Right cardiac atrium (tissue), 5 donors: Measurements from ENCODE around the gene ADGRD1. TPM values are rescaled to one million over a fixed set of nuclear protein-coding genes. Genes with fewer than 3 reads are reported as not detected.
A peak's percentile ranks its signal among the peaks of the same experiment; 100 is the strongest.

Experiments used
- ATAC-seq, 2 donors: fragments of 200-7000 bp; cut with Tn5 transposase; one replicate each; pipeline versions ENCODE4 v1.8.0 to v1.9.1; 2020; ENCODE audit warnings: moderate library complexity in 2 of 2, mild to moderate bottlenecking in 1 of 2
- DNase-seq, 3 donors: peaks; one replicate each; pipeline ENCODE4 v3.0.0-alpha.2; 2020
- H3K27ac ChIP-seq: one replicate; pipeline ENCODE4 v1.5.1; 2013; ENCODE audit warnings: mild to moderate bottlenecking, low read length, control low read depth, moderate library complexity
- H3K27me3 ChIP-seq: one replicate; pipeline ENCODE4 v1.6.1; 2013; ENCODE audit not compliant: control insufficient read depth, insufficient read depth
- H3K4me1 ChIP-seq: one replicate; pipeline ENCODE4 v1.6.1; 2013; ENCODE audit warnings: low read length; ENCODE audit not compliant: control insufficient read depth, insufficient read depth
- H3K4me3 ChIP-seq: one replicate; pipeline ENCODE4 v1.5.1; 2013; ENCODE audit warnings: low read length, control low read depth
- H3K9me3 ChIP-seq: one replicate; pipeline ENCODE4 v1.6.1; 2013; ENCODE audit warnings: low read length; ENCODE audit not compliant: control insufficient read depth
- WGBS: extraction: QIAGEN DNeasy Blood & Tissue Kit; methylation state at CpG from one replicate; pipeline ENCODE4 v1.1.7; 2013; 5-methylcytosine and 5-hydroxymethylcytosine counted together
- intact Hi-C, 4 donors: fragments of 100-400 bp; cut with DNase I; formaldehyde crosslinking; loops; one replicate each; pipeline versions ENCODE4 v1.11.0 to v1.14.0; 2022 to 2023
- polyA plus RNA-seq: library from polyadenylated mRNA; stranded (reverse); fragments of 200-250 nt; gene quantifications from one replicate; pipeline ENCODE4 v1.2.3, GENCODE V29; 2013
- total RNA-seq, 4 donors: library from RNA; stranded (reverse); fragmentation: NEBNext Ultra II Directional; extraction: Animal tissue kit (Norgen Biotek cat#: 25700); gene quantifications; one replicate each; pipeline ENCODE4 v1.2.1, GENCODE V29; 2021
- donor health status: healthy with polysubstance abuse.
- donor health status: DM: no; HTN: yes; CAD: no.
- donor health status: DM: no; HTN: no; CAD: no.
- donor health status: DM: no; HTN: yes; CAD: no; lungs with severe emphysema.
- donor health status: DM: yes; HTN: yes; CAD: no.

The ADGRD1 gene
- total and polyA plus RNA-seq, 5 donors, result 50.0 to 386 (median 234) TPM

DNA sequence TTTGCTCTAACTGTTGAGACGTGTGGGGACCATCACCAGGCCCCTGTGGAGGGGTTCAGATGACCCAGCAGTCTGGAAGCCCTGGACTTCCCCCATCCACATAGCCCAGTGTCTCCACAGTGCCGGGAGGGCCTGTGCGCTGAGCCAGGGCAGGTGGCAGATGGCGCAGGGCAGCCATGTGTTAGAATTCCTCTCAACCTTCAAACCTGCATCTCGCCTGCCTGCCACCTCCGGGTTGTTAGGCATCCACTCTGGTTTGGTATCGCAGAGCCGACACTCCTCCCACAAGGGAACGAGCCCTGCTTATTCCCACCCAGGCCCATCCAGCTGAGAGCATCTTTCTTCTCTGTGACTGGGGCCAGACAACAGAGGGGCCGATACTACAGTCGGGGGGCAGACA lies 84.5 kb downstream of the ADGRD1 start:
- no peak overlapping the region for H3K27ac ChIP-seq
- H3K27me3 ChIP-seq, result no peaks in the 10 kb centered on the region
- 93% methylated on average over 11 of the region's 11 CpGs for WGBS
- H3K4me3 ChIP-seq, result no peak overlapping the region
- intact Hi-C loops, result no loop called here
- DNase-seq, result peak in 2 of 3 donors; percentile 31 to 32
- no peaks in the 10 kb centered on the region for H3K9me3 ChIP-seq
- H3K4me1 ChIP-seq, result no peaks in the 10 kb centered on the region
- ATAC-seq, result no peak

DNA sequence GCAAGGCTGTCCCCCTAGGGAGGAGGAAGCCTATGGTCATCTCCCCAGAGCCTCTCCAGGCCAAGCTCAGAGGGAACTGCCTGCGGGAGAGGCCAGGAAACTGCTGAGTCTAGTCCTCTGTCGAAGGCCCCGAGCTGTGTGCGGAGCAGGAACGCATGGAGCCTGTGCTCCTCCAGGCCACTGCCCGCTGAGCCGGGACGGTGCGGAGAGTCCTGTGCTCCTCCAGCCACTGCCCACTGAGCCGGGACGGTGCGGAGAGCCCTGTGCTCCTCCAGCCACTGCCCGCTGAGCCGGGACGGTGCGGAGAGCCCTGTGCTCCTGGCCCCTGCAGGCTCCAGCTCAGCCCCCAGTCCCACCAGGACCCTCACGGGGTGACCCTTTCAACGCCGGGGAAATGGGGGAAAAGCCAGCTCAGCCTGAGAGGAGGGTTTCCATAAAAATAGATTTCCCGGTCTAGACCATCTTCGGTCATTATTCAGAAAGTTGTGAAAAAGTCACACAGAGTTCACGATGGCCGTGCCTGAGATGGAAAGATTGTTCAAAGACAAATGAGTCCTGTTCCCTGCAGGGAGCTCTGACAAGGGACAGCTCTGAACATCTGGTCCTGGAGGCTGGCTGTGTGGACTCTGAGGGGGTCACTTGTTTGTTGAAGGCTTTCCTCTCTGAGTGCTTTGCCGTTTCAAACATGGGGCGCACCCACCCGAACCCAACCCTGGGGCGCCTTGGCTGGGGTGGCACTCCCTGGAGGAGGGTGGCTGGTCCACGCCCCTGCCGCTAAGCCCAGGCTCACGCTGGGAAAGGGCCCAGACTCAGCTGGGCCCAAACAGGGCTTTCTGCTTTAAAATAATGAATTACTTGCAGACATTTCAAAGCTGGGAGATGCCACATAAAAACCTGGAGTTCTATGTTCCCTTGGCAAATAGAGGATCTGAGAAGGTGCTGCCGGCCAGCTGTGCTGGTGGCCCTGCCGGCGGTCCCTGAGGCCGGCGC lies 85.5 kb downstream of the ADGRD1 start:
- Histone ChIP-seq H3K4me1 (no peaks in the 10 kb centered on the region), H3K27me3 (no peaks in the 10 kb centered on the region), H3K27ac (no peak overlapping the region), H3K9me3 (no peaks in the 10 kb centered on the region), H3K4me3 (no peak overlapping the region)
- no peak for ATAC-seq
- DNase-seq, result peak in 2 of 3 donors; percentile 41 to 50
- intact Hi-C loops, result no loop called here
- 82% methylated on average over 35 of the region's 35 CpGs for WGBS

GRCh38 chr12:131040491-131040890 lies 86.8 kb downstream of the ADGRD1 start:
- intact Hi-C loops, result no loop called here
- ATAC-seq, result no peak
- 81% methylated on average over 11 of the region's 11 CpGs for WGBS

GRCh38 chr12:131041216-131041967 lies 87.7 kb downstream of the ADGRD1 start:
- peak in 2 of 3 donors; percentile 28 to 40 for DNase-seq
- ATAC-seq, result no peak
- Histone ChIP-seq H3K27ac (no peak overlapping the region), H3K27me3 (no peaks in the 10 kb centered on the region), H3K9me3 (no peaks in the 10 kb centered on the region), H3K4me1 (no peaks in the 10 kb centered on the region), H3K4me3 (no peak overlapping the region)
- 82% methylated on average over 20 of the region's 20 CpGs for WGBS
- intact Hi-C loops, result no loop called here

More at GRCh38 chr12:131040491-131040890, 86.8 kb downstream of the ADGRD1 start:
- H3K9me3 ChIP-seq, result no peaks in the 10 kb centered on the region
- peak in 1 of 3 donors; percentile 30 for DNase-seq
- H3K27ac ChIP-seq, result no peak overlapping the region
- no peaks in the 10 kb centered on the region for H3K4me1 ChIP-seq
- no peak overlapping the region for H3K4me3 ChIP-seq
- no peaks in the 10 kb centered on the region for H3K27me3 ChIP-seq

DNA sequence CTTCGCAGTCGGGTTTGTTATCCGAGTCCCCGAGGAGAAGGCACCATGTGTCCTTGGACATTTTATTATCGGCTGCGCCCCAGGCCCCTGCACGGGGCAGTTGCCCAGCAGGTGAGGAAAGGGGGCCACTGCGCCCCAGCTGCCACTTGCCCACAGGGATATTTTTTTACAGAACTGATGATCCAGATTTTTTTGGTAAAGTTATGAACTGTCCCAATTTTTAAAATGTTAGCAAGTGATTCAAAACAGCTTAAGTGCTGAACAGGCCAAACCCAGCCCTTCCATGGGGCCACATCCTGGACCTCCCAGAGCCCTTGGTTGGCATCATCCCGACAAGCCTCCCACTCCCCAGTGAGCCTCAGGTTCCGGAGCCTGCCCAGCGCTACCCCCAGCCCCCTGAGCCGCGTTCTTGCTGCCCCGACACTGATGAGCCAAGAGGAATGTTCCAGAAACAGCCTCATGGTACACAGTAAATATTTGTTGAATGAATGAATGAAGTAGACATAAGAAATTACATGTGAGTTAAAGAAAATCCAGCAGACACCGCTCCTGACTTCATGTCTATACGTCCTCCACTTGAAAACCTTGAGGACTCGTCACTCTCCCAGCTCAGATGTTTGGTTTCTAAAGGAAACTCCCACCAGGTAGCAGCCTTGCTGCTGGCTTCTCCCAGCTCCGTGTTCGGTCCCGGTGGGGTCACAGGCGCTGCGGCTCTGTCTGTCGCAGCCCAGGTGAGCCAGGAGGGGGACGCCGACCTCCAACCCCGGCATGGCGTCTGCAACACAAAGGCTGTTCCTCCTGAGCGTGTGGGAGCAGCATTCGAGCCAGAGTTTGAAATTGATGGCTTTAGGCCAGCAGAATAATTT lies 88.5 kb downstream of the ADGRD1 start:
- ATAC-seq (no peak), DNase-seq (peak in 2 of 3 donors; percentile 40 to 50)
- Histone ChIP-seq H3K4me3 (no peak overlapping the region), H3K27ac (no peak overlapping the region), H3K9me3 (no peaks in the 10 kb centered on the region), H3K27me3 (no peaks in the 10 kb centered on the region), H3K4me1 (no peaks in the 10 kb centered on the region)
- WGBS, result 76% methylated on average over 29 of the region's 29 CpGs
- intact Hi-C loops, result no loop called here

DNA sequence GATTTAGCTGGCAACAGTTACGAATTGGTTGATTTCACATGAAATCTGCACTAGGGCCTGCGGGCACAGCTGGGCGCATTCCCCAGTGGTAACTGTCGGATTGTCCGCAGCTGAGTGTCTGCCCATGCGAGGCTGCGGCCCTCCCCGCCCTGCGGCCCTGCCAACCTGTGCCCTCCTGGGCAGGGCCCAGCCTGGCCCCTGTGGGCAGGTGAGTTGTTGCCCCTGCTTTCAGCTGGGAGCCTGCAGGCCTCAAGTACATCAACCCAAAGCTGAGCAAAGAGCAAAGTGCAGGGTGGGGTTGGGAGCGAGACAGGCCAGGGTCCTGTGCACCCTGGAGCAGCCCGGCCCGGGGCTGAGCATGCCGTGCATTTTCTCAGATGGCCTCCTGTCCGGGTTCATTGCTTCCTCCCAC lies 89.1 kb downstream of the ADGRD1 start:
- H3K4me3 ChIP-seq, result no peak overlapping the region
- H3K9me3 ChIP-seq, result no peaks in the 10 kb centered on the region
- 84% methylated on average over 14 of the region's 14 CpGs for WGBS
- peak in 2 of 3 donors; percentile 38 to 50 for DNase-seq
- intact Hi-C loops, result no loop called here
- no peak overlapping the region for H3K27ac ChIP-seq
- peaks cover 2% of the 10 kb centered on the region for H3K4me1 ChIP-seq
- H3K27me3 ChIP-seq, result no peaks in the 10 kb centered on the region
- no peak for ATAC-seq

DNA sequence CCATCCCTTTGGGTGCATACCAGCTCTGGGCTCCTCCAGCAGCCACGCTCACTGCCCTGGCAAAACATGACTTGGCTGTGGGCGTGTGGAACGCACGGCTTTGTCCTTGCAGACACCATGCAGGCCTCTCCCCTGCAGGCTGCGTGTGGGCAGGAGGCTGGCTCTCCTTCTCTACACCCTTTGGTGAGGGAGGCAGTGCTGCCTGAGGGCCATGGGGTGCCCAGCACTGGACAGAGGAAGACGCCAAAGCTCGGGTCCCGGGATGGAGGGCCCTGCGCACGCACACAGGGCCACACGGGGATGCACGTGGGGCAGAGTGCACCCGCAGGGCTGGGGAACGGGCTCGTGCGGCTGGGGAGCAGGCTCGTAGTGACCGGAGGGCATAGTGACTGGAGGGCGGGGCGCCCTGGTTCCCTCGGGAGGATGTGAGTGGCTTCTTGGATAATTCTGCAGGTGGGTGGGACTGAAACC lies 89.7 kb downstream of the ADGRD1 start:
- H3K4me1 ChIP-seq, result peaks cover 6% of the 10 kb centered on the region
- no peaks in the 10 kb centered on the region for H3K9me3 ChIP-seq
- H3K27me3 ChIP-seq, result no peaks in the 10 kb centered on the region
- intact Hi-C loops, result no loop called here
- ATAC-seq, result no peak
- 86% methylated on average over 21 of the region's 21 CpGs for WGBS
- DNase-seq, result peak in 2 of 3 donors; percentile 30 to 35
- H3K27ac ChIP-seq, result no peak overlapping the region
- H3K4me3 ChIP-seq, result no peak overlapping the region

- intact Hi-C loops, result no loop called here
- peaks cover 8% of the 10 kb centered on the region for H3K4me1 ChIP-seq
- 90% methylated on average over 15 of the region's 15 CpGs for WGBS
These were observed 90.4 kb downstream of the ADGRD1 start for GRCh38 chr12:131044136-131044535.

DNA sequence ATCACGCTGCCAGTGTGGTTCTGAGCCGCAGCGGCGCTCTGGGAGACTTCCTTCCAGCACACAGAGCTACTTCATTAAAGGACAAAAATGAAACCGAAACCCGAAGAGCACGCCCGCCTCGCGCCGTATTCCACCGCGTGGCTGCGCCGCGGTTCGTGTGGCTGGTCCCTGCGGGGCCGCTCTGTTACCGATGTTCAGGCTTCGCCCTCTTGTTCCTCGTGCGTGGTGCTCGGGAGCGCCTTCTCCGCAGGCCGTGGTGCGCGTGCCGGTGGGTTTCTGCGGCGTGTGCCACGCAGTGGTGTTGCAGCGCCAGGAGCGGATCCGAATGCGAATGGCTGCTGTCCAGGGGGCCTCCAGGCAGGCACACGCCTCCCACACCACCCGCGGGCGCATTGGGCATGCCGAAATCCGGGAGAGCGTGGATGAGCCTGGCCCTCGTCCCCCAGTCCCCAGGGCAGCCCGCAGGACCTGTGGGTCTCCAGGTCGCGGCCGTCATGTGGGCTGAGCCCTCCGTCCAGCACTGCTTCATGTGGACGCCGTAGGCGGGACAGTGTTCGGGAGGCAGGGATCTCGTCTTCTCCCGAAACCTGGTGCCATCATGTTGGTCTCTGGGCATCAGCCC lies 91.2 kb downstream of the ADGRD1 start:
- no peak overlapping the region for H3K4me3 ChIP-seq
- DNase-seq (peak in 2 of 3 donors; percentile 33 to 42), ATAC-seq (no peak)
- peaks cover 14% of the 10 kb centered on the region for H3K4me1 ChIP-seq
- no peaks in the 10 kb centered on the region for H3K27me3 ChIP-seq
- no peaks in the 10 kb centered on the region for H3K9me3 ChIP-seq
- WGBS, result 96% methylated on average over 56 of the region's 56 CpGs
- intact Hi-C loops, result no loop called here
- H3K27ac ChIP-seq, result no peak overlapping the region

More at GRCh38 chr12:131044136-131044535, 90.4 kb downstream of the ADGRD1 start:
- no peak overlapping the region for H3K4me3 ChIP-seq
- no peaks in the 10 kb centered on the region for H3K27me3 ChIP-seq
- no peak overlapping the region for H3K27ac ChIP-seq
- ATAC-seq (no peak), DNase-seq (peak in 2 of 3 donors; percentile 38 to 45)
- no peaks in the 10 kb centered on the region for H3K9me3 ChIP-seq
